GM18508 (cell line): ENCODE measurements around the gene OR4X2.
"Not testable (repeated sequence)": the region's sequence is repeated elsewhere in the genome, so short reads cannot be mapped to it uniquely, and the experiment has no call there.

ENCODE experiments used
- ATAC-seq: cut with Tn5 transposase; IDR thresholded peaks from one replicate; pipeline ENCODE4 v1.9.1; 2021; ENCODE audit warnings: moderate number of reproducible peaks; ENCODE audit not compliant: insufficient read depth, unreplicated experiment

OR4X2 gene, protein sequence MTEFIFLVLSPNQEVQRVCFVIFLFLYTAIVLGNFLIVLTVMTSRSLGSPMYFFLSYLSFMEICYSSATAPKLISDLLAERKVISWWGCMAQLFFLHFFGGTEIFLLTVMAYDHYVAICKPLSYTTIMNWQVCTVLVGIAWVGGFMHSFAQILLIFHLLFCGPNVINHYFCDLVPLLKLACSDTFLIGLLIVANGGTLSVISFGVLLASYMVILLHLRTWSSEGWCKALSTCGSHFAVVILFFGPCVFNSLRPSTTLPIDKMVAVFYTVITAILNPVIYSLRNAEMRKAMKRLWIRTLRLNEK

GRCh38 chr11:48244804-48245203, at the start of gene OR4X2:
OR4X2 (plus strand) TSS chr11:48245104; CDS start chr11:48245104, 0 bp downstream.
- ATAC-seq, result no peak

DNA sequence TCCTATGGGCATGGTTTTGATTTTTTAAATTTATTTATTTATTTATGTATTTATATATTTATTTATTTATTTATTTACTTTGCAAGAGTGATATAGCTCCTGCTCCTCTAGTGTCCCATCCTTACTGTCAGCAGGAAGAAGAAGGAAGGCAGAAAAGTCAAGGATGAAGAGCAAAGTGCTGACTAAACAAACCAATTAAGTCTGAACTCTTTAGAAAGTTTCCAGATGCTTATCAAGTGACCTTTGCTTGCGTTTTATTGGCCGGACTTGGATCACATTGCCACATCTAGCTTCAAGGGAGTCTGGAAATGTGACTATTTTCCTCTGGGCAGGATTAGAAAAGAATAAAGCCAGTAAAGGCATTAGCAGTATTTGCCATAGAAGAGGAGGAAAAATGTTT, 37.0 kb upstream of the OR4X2 start:
- no peak for ATAC-seq

DNA sequence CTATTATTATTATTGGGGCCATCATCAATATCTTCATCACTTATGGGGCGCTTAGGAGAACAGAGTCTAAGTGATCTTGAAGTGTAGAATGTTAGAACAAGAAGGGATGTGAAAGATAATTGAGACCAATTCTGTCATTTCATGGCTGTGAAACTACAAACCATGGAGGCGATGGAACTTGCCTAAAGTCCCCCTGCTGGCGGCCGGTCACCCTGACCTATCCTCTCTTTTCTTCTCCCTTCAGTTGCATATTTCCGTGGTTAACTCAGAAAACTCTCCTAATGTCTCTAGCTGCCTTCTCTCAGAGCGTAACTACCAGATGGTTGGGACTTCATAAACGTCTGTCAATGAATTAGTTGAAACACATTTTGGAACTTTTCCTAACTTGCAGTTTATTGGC, 34.9 kb upstream of the OR4X2 start:
- no peak for ATAC-seq

GRCh38 chr11:48216510-48216909, 28.4 kb upstream of the OR4X2 start, which contains the start of gene OR4B1:
OR4B1 (plus strand) TSS chr11:48216810; CDS start chr11:48216810, 0 bp downstream.
- ATAC-seq, result no peak

- ATAC-seq, result no peak
Observed at GRCh38 chr11:48228761-48229160, 16.1 kb upstream of the OR4X2 start.

DNA sequence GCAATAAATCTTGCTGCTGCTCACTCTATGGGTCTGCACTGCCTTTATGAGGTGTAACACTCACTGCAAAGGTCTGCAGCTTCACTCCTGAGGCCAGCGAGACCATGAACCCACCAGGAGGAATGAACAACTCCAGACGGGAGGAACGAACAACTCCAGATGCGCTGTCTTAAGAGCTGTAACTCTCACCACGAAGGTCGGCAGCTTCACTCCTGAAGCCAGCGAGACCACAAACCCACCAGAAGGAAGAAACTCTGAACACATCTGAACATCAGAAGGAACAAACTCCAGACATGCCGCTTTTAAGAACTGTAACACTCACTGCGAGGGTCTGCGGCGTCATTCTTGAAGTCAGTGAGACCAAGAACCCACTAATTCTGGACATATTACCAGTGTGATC, 14.8 kb upstream of the OR4X2 start:
- not testable (repeated sequence) for ATAC-seq

GRCh38 chr11:48237727-48238126, 7.2 kb upstream of the OR4X2 start:
- no peak for ATAC-seq

GRCh38 chr11:48242501-48242900, 2.4 kb upstream of the OR4X2 start:
- no peak for ATAC-seq

DNA sequence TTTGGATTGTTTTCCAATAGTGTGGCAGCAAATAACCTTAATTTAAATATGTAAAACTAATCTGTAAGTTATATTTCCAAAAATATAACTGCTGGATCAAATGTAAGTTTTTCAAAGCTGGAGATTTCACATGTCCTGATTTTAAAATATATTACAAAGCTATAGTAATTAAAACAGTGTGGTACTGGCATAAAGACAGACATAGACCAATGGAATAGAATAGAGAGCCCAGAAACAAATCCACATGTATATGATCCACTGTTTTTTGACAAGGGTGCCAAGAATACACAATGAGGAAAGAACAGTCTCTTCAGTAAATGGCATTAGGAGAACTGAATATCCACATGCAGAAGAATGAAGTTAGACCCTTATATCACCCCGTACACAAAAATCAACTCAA, 4.0 kb downstream of the OR4X2 start:
- no peak for ATAC-seq

GRCh38 chr11:48261600-48261999, 16.7 kb downstream of the OR4X2 start:
- no peak for ATAC-seq

DNA sequence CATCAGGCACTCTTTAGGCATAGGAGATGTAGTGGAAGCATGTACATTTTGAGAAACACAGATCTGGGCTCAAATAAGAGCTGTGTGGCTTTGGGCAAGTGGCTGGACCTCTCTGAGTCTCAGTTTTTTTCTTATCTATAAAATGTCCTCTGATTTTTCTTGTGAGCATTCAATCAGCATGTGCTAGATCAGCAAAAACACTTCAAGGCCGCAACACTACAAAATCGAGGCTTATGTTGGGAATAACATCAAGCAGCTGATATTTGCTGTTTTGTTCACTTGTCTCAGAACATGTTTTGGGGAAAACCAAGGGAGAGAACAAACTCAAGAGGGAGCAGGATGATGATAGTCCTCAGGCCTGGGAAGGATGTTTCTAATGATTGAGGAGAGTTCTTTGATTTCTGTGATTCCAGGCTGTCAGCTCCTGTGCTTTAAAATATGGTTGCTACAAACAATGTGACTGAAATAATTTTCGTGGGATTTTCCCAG, 18.6 kb downstream of the OR4X2 start, which contains the start of gene OR4X1:
Gene OR4X1, plus strand, starts transcription at position 439 of the 489 bp plus-strand sequence. Its CDS starts 0 bp downstream, at position 439.
- ATAC-seq, result no peak

- no peak for ATAC-seq
Observed at GRCh38 chr11:48270621-48271020, 25.7 kb downstream of the OR4X2 start.

DNA sequence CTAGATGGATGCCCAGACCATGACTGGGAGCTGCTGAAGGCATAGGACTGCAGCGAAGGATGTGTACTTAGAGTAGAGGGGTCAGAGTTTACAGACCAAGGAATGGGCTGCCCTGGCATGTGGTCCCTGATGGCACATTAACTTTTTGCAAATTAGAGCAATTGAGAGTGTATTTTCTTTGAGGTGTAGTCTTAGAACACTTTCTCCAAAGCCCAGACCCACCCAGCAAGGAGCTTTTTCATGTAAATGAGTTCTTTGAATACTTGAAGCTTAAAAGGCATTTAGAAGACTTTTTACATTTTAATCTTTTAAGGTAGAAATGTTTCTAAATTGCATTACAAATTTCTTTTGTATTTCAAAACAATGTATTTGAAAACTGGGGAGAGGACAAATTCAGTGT, 27.7 kb downstream of the OR4X2 start:
- no peak for ATAC-seq
